ENCODE measurements around the gene KLHL26. TPM values are rescaled to one million over a fixed set of nuclear protein-coding genes. Genes with fewer than 3 reads are reported as not detected.

The KLHL26 gene
- total and polyA plus RNA-seq, 2 of the 13 experiments (the other 11 are each of a cell fraction or from before 2014, with no cell fraction given): 1.5 to 1.7 TPM

DNA sequence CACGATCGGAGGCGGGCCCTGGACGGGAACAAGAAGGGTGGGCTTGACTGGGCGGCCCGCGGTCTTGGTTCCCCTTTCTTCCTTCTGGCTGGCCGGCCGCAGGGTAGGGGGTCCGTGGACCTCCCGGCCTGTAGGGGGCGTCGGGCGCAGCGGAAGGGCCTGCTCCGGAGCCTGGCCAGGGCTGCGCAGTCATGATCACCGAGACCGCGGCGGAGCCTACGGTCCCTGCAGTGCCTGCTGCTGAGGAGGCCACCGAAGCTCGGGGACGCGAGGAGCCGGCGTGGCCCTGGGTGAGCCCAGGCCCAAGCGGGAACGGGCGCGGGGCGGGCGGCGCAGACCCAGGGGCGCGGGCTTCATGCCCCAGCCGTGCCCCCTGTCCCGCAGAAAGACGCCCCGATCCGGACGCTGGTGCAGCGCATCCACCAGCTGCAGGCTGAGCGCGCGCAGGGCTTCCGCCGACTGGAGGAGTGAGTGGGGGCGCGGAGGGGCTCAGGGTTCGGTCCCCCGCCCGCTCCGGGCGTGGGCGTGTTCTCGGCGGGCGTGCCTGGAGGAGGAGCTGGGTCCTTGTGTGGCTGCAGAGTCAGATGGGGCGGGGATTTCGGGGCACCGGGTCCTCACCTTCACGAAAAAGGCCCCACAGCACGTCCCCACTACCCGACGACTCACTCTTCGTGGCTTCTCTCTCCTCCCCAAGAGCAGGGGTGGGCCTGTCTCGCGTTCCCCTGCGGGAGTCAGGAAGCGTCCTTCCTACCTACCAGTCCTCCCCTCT lies 48.0 kb upstream of the KLHL26 start, which contains the start of gene REX1BD (continued):
- TF ChIP-seq, protein P1, sequence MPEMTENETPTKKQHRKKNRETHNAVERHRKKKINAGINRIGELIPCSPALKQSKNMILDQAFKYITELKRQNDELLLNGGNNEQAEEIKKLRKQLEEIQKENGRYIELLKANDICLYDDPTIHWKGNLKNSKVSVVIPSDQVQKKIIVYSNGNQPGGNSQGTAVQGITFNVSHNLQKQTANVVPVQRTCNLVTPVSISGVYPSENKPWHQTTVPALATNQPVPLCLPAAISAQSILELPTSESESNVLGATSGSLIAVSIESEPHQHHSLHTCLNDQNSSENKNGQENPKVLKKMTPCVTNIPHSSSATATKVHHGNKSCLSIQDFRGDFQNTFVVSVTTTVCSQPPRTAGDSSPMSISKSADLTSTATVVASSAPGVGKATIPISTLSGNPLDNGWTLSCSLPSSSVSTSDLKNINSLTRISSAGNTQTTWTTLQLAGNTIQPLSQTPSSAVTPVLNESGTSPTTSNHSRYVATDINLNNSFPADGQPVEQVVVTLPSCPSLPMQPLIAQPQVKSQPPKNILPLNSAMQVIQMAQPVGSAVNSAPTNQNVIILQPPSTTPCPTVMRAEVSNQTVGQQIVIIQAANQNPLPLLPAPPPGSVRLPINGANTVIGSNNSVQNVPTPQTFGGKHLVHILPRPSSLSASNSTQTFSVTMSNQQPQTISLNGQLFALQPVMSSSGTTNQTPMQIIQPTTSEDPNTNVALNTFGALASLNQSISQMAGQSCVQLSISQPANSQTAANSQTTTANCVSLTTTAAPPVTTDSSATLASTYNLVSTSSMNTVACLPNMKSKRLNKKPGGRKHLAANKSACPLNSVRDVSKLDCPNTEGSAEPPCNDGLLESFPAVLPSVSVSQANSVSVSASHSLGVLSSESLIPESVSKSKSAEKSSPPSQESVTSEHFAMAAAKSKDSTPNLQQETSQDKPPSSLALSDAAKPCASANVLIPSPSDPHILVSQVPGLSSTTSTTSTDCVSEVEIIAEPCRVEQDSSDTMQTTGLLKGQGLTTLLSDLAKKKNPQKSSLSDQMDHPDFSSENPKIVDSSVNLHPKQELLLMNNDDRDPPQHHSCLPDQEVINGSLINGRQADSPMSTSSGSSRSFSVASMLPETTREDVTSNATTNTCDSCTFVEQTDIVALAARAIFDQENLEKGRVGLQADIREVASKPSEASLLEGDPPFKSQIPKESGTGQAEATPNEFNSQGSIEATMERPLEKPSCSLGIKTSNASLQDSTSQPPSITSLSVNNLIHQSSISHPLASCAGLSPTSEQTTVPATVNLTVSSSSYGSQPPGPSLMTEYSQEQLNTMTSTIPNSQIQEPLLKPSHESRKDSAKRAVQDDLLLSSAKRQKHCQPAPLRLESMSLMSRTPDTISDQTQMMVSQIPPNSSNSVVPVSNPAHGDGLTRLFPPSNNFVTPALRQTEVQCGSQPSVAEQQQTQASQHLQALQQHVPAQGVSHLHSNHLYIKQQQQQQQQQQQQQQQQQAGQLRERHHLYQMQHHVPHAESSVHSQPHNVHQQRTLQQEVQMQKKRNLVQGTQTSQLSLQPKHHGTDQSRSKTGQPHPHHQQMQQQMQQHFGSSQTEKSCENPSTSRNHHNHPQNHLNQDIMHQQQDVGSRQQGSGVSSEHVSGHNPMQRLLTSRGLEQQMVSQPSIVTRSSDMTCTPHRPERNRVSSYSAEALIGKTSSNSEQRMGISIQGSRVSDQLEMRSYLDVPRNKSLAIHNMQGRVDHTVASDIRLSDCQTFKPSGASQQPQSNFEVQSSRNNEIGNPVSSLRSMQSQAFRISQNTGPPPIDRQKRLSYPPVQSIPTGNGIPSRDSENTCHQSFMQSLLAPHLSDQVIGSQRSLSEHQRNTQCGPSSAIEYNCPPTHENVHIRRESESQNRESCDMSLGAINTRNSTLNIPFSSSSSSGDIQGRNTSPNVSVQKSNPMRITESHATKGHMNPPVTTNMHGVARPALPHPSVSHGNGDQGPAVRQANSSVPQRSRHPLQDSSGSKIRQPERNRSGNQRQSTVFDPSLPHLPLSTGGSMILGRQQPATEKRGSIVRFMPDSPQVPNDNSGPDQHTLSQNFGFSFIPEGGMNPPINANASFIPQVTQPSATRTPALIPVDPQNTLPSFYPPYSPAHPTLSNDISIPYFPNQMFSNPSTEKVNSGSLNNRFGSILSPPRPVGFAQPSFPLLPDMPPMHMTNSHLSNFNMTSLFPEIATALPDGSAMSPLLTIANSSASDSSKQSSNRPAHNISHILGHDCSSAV (CRISPR knock-in tag; IDR thresholded peaks at IDR 0.05; ENCODE audit: borderline replicate concordance): 0 out of 2 replicates have a peak, but pooled peaks have one; percentile 3
- no peak; the same call in 1 of the 2 replicates for TF ChIP-seq ZNF678 (CRISPR knock-in tag; IDR thresholded peaks at IDR 0.05)
- TF ChIP-seq, protein P2, sequence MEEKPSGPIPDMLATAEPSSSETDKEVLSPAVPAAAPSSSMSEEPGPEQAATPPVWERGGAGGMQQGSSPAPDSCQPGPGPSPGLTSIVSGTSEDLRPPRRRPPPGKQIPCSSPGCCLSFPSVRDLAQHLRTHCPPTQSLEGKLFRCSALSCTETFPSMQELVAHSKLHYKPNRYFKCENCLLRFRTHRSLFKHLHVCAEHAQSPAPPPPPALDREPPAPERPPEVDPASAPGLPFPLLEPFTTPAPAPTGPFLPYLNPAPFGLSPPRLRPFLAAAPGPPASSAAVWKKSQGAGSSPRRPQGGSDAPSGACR (CRISPR knock-in tag; IDR thresholded peaks at IDR 0.05): 0 out of 2 replicates have a peak, but pooled peaks have one; percentile 17
- TF ChIP-seq ZNF577 (CRISPR knock-in tag; IDR thresholded peaks at IDR 0.05; ENCODE audit: borderline replicate concordance, low read depth): 0 out of 2 replicates have a peak, but pooled peaks have one; percentile 63
- 0 out of 2 replicates have a peak, but pooled peaks have one; percentile 11 for TF ChIP-seq SMAD3 (CRISPR knock-in tag; IDR thresholded peaks at IDR 0.05)
- peak; percentile 17; the same call in 1 of the 2 replicates for TF ChIP-seq MTF2 (CRISPR knock-in tag; IDR thresholded peaks at IDR 0.05; ENCODE audit: borderline replicate concordance)
- TF ChIP-seq, protein P3, sequence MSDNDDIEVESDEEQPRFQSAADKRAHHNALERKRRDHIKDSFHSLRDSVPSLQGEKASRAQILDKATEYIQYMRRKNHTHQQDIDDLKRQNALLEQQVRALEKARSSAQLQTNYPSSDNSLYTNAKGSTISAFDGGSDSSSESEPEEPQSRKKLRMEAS (IDR thresholded peaks at IDR 0.05): peak; percentile 59; the same call in 1 of the 2 replicates
- TF ChIP-seq PHF21A (CRISPR knock-in tag; IDR thresholded peaks at IDR 0.05): peak; percentile 73; the same call in 1 of the 2 replicates
- TF ChIP-seq RXRA (CRISPR knock-in tag; IDR thresholded peaks at IDR 0.05): peak; percentile 71
- peak; percentile 75 for TF ChIP-seq PHF20 (CRISPR knock-in tag; IDR thresholded peaks at IDR 0.05)
- TF ChIP-seq ZNF44 (CRISPR knock-in tag; IDR thresholded peaks at IDR 0.05): peak; percentile 4; the same call in 1 of the 2 replicates
- TF ChIP-seq PAF1 (CRISPR knock-in tag; IDR thresholded peaks at IDR 0.05): no peak
- peak; percentile 78; the same call in 1 of the 2 replicates for TF ChIP-seq SIN3A (IDR thresholded peaks at IDR 0.05; ENCODE audit: borderline replicate concordance, low read depth, low read length)
- TF ChIP-seq ZNF333 (CRISPR knock-in tag; IDR thresholded peaks at IDR 0.05; ENCODE audit: borderline replicate concordance): 0 out of 2 replicates have a peak, but pooled peaks have one; percentile 39
- TF ChIP-seq FOXP1 (IDR thresholded peaks at IDR 0.05): no peak
- peak; percentile 34; the same call in 1 of the 2 replicates for TF ChIP-seq FOXP1 (CRISPR knock-in tag; IDR thresholded peaks at IDR 0.05)
- peak; percentile 94 for TF ChIP-seq POGZ (CRISPR knock-in tag; IDR thresholded peaks at IDR 0.05)
